ENCODE measurements around the gene MTARC2.

The MTARC2 gene

GRCh38 chr1:220804202-220804586, 56.1 kb downstream of the MTARC2 start:
- DNase-seq (ENCODE audit: insufficient read length, low spot score), result no peak
- TF ChIP-seq POU2F2 (IDR thresholded peaks at IDR 0.05; ENCODE audit: low read depth, low read length), result no peak
- no peak for TF ChIP-seq POLR2AphosphoS5 (IDR thresholded peaks at IDR 0.05; ENCODE audit: low read depth, low read length)
- TF ChIP-seq TAF1 (IDR thresholded peaks at IDR 0.05; ENCODE audit: low read depth, low read length), result no peak
- TF ChIP-seq POLR2A (IDR thresholded peaks at IDR 0.05; ENCODE audit: low read depth, low read length), result no peak
- TF ChIP-seq PAX5 (IDR thresholded peaks at IDR 0.05; ENCODE audit: insufficient read depth, low read length, severe bottlenecking), result no peak
- no peak for TF ChIP-seq SPI1 (IDR thresholded peaks at IDR 0.05; ENCODE audit: low read depth, low read length)
- no peak for FAIRE-seq

DNA sequence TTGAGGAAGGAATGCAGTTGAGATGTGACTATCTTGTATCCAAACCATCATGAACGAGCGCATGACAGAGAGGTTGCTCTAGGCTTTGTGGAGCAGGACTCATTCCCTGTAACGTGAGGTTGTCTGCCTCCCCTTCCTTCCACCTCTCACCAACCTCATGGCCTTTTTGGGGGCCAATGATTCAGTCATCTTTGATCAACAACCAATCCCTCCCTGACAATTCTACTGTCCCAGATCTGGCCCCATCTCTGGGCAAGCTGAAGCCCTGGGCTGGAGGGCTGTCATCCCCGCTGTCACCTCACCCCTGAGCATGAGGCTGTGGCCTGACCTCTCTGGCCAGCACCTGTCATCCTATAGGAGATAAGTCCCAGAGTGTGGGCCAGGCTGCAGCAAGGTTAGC, 58.3 kb downstream of the MTARC2 start:
- TF ChIP-seq POU2F2 (IDR thresholded peaks at IDR 0.05; ENCODE audit: low read depth, low read length) (no peak), POLR2AphosphoS5 (IDR thresholded peaks at IDR 0.05; ENCODE audit: low read depth, low read length) (no peak), PAX5 (IDR thresholded peaks at IDR 0.05; ENCODE audit: insufficient read depth, low read length, severe bottlenecking) (no peak), SPI1 (IDR thresholded peaks at IDR 0.05; ENCODE audit: low read depth, low read length) (no peak), POLR2A (IDR thresholded peaks at IDR 0.05; ENCODE audit: low read depth, low read length) (no peak), TAF1 (IDR thresholded peaks at IDR 0.05; ENCODE audit: low read depth, low read length) (no peak)
- FAIRE-seq (no peak), DNase-seq (ENCODE audit: insufficient read length, low spot score) (no peak)

DNA sequence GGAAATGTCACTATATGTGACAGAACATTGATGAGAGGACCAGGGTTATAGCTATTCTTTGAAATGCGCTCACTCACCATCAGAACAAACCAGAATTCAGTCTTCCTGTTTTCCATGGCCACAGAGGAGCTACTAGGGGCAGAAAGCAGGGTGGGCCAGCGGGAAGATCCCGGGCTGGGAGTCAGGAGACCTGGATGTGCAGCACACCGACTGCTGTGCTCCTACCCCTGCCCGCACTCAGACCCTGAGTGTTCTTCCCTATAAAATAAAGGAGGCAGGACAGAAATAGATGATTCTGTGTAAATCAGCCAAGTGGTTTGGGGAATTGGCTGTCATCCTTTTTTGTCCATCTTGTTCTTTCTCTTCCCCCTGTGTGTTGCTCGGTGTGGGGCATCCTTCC, 59.6 kb downstream of the MTARC2 start:
- FAIRE-seq (no peak), DNase-seq (ENCODE audit: insufficient read length, low spot score) (no peak)
- TF ChIP-seq POU2F2 (IDR thresholded peaks at IDR 0.05; ENCODE audit: low read depth, low read length), result no peak
- TF ChIP-seq TAF1 (IDR thresholded peaks at IDR 0.05; ENCODE audit: low read depth, low read length), result no peak
- no peak for TF ChIP-seq POLR2AphosphoS5 (IDR thresholded peaks at IDR 0.05; ENCODE audit: low read depth, low read length)
- TF ChIP-seq PAX5 (IDR thresholded peaks at IDR 0.05; ENCODE audit: insufficient read depth, low read length, severe bottlenecking), result no peak
- TF ChIP-seq POLR2A (IDR thresholded peaks at IDR 0.05; ENCODE audit: low read depth, low read length), result no peak
- TF ChIP-seq SPI1 (IDR thresholded peaks at IDR 0.05; ENCODE audit: low read depth, low read length), result no peak

- no peak for TF ChIP-seq POU2F2 (IDR thresholded peaks at IDR 0.05; ENCODE audit: low read depth, low read length)
- TF ChIP-seq PAX5 (IDR thresholded peaks at IDR 0.05; ENCODE audit: insufficient read depth, low read length, severe bottlenecking), result no peak
- no peak for TF ChIP-seq TAF1 (IDR thresholded peaks at IDR 0.05; ENCODE audit: low read depth, low read length)
- no peak for TF ChIP-seq POLR2AphosphoS5 (IDR thresholded peaks at IDR 0.05; ENCODE audit: low read depth, low read length)
- TF ChIP-seq SPI1 (IDR thresholded peaks at IDR 0.05; ENCODE audit: low read depth, low read length), result no peak
- no peak for TF ChIP-seq POLR2A (IDR thresholded peaks at IDR 0.05; ENCODE audit: low read depth, low read length)
- FAIRE-seq (no peak), DNase-seq (ENCODE audit: insufficient read length, low spot score) (no peak)
Observed at GRCh38 chr1:220808345-220809186, 60.4 kb downstream of the MTARC2 start.

DNA sequence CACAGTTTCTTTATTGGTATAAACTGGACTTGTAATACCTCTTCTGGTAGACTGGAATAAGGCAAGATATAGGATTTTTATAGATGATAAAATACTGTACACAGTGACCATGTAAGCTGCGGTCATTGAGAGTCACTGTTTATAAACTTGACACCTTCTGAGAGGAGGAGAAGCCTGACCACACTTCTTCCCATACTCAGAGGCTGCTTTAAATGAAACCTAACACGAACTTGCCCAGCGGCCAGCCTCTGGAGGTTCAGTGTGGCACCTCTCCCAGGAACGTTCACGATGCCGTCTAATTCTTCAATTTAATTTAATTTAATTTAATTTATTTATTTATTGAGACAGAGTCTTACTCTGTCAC, 61.0 kb downstream of the MTARC2 start:
- TF ChIP-seq POU2F2 (IDR thresholded peaks at IDR 0.05; ENCODE audit: low read depth, low read length) (no peak), POLR2AphosphoS5 (IDR thresholded peaks at IDR 0.05; ENCODE audit: low read depth, low read length) (no peak), PAX5 (IDR thresholded peaks at IDR 0.05; ENCODE audit: insufficient read depth, low read length, severe bottlenecking) (no peak), TAF1 (IDR thresholded peaks at IDR 0.05; ENCODE audit: low read depth, low read length) (no peak), POLR2A (IDR thresholded peaks at IDR 0.05; ENCODE audit: low read depth, low read length) (no peak), SPI1 (IDR thresholded peaks at IDR 0.05; ENCODE audit: low read depth, low read length) (no peak)
- FAIRE-seq, result no peak
- DNase-seq (ENCODE audit: insufficient read length, low spot score), result no peak

GRCh38 chr1:220809704-220810103, 61.6 kb downstream of the MTARC2 start:
- DNase-seq (ENCODE audit: insufficient read length, low spot score) (no peak), FAIRE-seq (no peak)
- TF ChIP-seq POU2F2 (IDR thresholded peaks at IDR 0.05; ENCODE audit: low read depth, low read length) (no peak), SPI1 (IDR thresholded peaks at IDR 0.05; ENCODE audit: low read depth, low read length) (no peak), POLR2AphosphoS5 (IDR thresholded peaks at IDR 0.05; ENCODE audit: low read depth, low read length) (no peak), PAX5 (IDR thresholded peaks at IDR 0.05; ENCODE audit: insufficient read depth, low read length, severe bottlenecking) (no peak), TAF1 (IDR thresholded peaks at IDR 0.05; ENCODE audit: low read depth, low read length) (no peak), POLR2A (IDR thresholded peaks at IDR 0.05; ENCODE audit: low read depth, low read length) (no peak)

DNA sequence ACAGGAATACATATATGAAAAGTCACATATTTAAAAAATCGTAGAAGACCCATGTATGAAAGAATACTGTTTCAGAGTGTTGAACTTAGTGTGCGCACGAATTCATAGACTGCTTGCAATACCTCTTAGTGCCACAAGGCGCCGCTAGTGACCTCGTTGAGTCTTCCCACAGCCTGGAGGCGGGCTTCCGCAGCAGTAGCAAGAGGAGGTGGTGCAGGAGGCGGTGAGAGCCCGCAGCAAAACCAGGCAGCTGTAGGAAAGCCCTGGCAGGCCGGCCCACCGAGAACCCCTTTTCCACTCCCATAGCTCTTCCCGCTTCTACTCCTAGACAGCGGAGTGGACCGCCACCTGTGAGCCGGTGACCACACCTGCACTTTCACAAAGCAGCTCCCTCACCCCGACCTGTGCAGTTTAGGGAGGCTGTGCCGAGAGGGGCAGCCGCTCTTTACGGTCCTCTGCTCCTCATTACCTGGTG, 62.1 kb downstream of the MTARC2 start:
- TF ChIP-seq SPI1 (IDR thresholded peaks at IDR 0.05; ENCODE audit: low read depth, low read length), result no peak
- no peak for TF ChIP-seq POU2F2 (IDR thresholded peaks at IDR 0.05; ENCODE audit: low read depth, low read length)
- TF ChIP-seq POLR2AphosphoS5 (IDR thresholded peaks at IDR 0.05; ENCODE audit: low read depth, low read length), result no peak
- no peak for TF ChIP-seq POLR2A (IDR thresholded peaks at IDR 0.05; ENCODE audit: low read depth, low read length)
- no peak for TF ChIP-seq TAF1 (IDR thresholded peaks at IDR 0.05; ENCODE audit: low read depth, low read length)
- no peak for TF ChIP-seq PAX5 (IDR thresholded peaks at IDR 0.05; ENCODE audit: insufficient read depth, low read length, severe bottlenecking)
- FAIRE-seq (peak; percentile 75), DNase-seq (ENCODE audit: insufficient read length, low spot score) (peak; percentile 61)

GRCh38 chr1:220810963-220811362, 62.8 kb downstream of the MTARC2 start:
- TF ChIP-seq POU2F2 (IDR thresholded peaks at IDR 0.05; ENCODE audit: low read depth, low read length) (no peak), POLR2A (IDR thresholded peaks at IDR 0.05; ENCODE audit: low read depth, low read length) (no peak), SPI1 (IDR thresholded peaks at IDR 0.05; ENCODE audit: low read depth, low read length) (no peak)
- DNase-seq (ENCODE audit: insufficient read length, low spot score) (no peak), FAIRE-seq (no peak)

DNA sequence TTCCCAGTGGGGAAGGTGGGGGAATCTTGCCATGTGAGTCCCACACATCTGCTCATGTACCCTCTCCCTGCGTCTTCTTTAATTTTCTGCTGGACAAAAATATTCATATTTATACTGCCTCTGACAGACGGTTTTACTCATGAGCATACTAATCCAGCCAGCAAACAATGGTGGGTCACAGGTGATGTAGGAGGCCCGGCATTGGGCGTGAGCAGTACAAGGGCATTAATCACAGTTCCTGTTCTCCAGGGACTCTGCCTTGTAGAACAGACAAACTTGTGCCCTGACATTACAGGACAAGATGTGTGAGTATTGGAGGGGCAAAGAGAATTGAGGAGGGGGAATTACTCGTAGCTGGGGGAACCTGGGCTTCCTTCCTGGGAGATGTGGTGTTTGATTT, 63.6 kb downstream of the MTARC2 start:
- FAIRE-seq (no peak), DNase-seq (ENCODE audit: insufficient read length, low spot score) (no peak)
- TF ChIP-seq SPI1 (IDR thresholded peaks at IDR 0.05; ENCODE audit: low read depth, low read length) (no peak), TAF1 (IDR thresholded peaks at IDR 0.05; ENCODE audit: low read depth, low read length) (no peak), POU2F2 (IDR thresholded peaks at IDR 0.05; ENCODE audit: low read depth, low read length) (no peak), PAX5 (IDR thresholded peaks at IDR 0.05; ENCODE audit: insufficient read depth, low read length, severe bottlenecking) (no peak), POLR2AphosphoS5 (IDR thresholded peaks at IDR 0.05; ENCODE audit: low read depth, low read length) (no peak), POLR2A (IDR thresholded peaks at IDR 0.05; ENCODE audit: low read depth, low read length) (no peak)
